RWPE2 (cell line): ENCODE measurements around the gene FMN1.

Experiments
- ATAC-seq: fragments of 200-7000 bp; cut with Tn5 transposase; 3 replicates; pipeline ENCODE4 v1.9.1; 2021; ENCODE audit warnings: low read depth
- DNase-seq: peaks from one replicate; pipeline ENCODE4 v3.0.0-alpha.2; 2020; ENCODE audit warnings: low spot score
- H3K27ac ChIP-seq: fragments of 450-650 bp; 2 replicates; pipeline ENCODE4 v1.5.1; 2017; ENCODE audit warnings: mild to moderate bottlenecking; ENCODE audit not compliant: poor library complexity, severe bottlenecking
- H3K27me3 ChIP-seq: fragments of 250-450 bp; sonication (Bioruptor Pico); 2 replicates; pipeline ENCODE4 v1.5.1; 2021; ENCODE audit warnings: mild to moderate bottlenecking, moderate library complexity; ENCODE audit not compliant: insufficient read depth, poor library complexity, severe bottlenecking
- H3K36me3 ChIP-seq: fragments of 250-450 bp; sonication (Bioruptor Pico); 2 replicates; pipeline ENCODE4 v1.5.1; 2020; ENCODE audit warnings: low read depth, mild to moderate bottlenecking, moderate library complexity
- H3K4me1 ChIP-seq: fragments of 250-450 bp; sonication (Bioruptor Pico); 2 replicates; pipeline ENCODE4 v1.5.1; 2021; ENCODE audit warnings: mild to moderate bottlenecking, moderate library complexity; ENCODE audit not compliant: insufficient read depth, poor library complexity, severe bottlenecking
- H3K4me3 ChIP-seq: fragments of 250-450 bp; sonication (Bioruptor Pico); 2 replicates; pipeline ENCODE4 v1.5.1; 2021; ENCODE audit warnings: mild to moderate bottlenecking, moderate library complexity; ENCODE audit not compliant: severe bottlenecking
- H3K9me3 ChIP-seq: fragments of 250-450 bp; sonication (Bioruptor Pico); 2 replicates; pipeline ENCODE4 v1.5.1; 2021; ENCODE audit warnings: mild to moderate bottlenecking, moderate library complexity; ENCODE audit not compliant: severe bottlenecking
- CTCF ChIP-seq: fragments of 450-650 bp; IDR thresholded peaks from one replicate; pipeline ENCODE4 v1.5.1; 2017; ENCODE audit warnings: mild to moderate bottlenecking, moderate library complexity; ENCODE audit not compliant: poor library complexity, severe bottlenecking

FMN1 gene

GRCh38 chr15:33194704-33195670, at the start of gene FMN1:
TSS of gene FMN1 (minus strand) at chr15:33194714. CDS start at chr15:33154914, 39,800 bp downstream.
- Histone ChIP-seq H3K27ac (no peak within 1 kb of the TSS), H3K4me1 (no peaks in the 10 kb centered on the region), H3K36me3 (no peaks in the 10 kb centered on the region), H3K4me3 (peak within 1 kb of the TSS; percentile 39), H3K9me3 (no peaks in the 10 kb centered on the region), H3K27me3 (no peaks in the 10 kb centered on the region)
- ATAC-seq (peak; percentile 100), DNase-seq (peak; percentile 96)
- TF ChIP-seq CTCF, result no peak

- Histone ChIP-seq H3K27ac (peak overlapping the region; percentile 83), H3K27me3 (no peaks in the 10 kb centered on the region), H3K4me1 (peaks cover 33% of the 10 kb centered on the region), H3K36me3 (no peaks in the 10 kb centered on the region), H3K4me3 (no peak overlapping the region), H3K9me3 (no peaks in the 10 kb centered on the region)
- no peak for DNase-seq
- ATAC-seq, result peak; percentile 73
- TF ChIP-seq CTCF, result no peak
These were observed 49.4 kb upstream of the FMN1 start for GRCh38 chr15:33243869-33244268.

- TF ChIP-seq CTCF, result no peak
- peak; percentile 54; the same call in 2 of the 3 replicates for ATAC-seq
- Histone ChIP-seq H3K36me3 (no peaks in the 10 kb centered on the region), H3K27me3 (no peaks in the 10 kb centered on the region), H3K4me1 (peaks cover 33% of the 10 kb centered on the region), H3K27ac (peak overlapping the region; percentile 83), H3K9me3 (no peaks in the 10 kb centered on the region), H3K4me3 (no peak overlapping the region)
- DNase-seq, result no peak
These were observed 48.9 kb upstream of the FMN1 start for GRCh38 chr15:33243393-33243792.

- Histone ChIP-seq H3K27me3 (no peaks in the 10 kb centered on the region), H3K27ac (peak overlapping the region; percentile 83), H3K4me3 (no peak overlapping the region), H3K36me3 (no peaks in the 10 kb centered on the region), H3K9me3 (no peaks in the 10 kb centered on the region), H3K4me1 (peaks cover 33% of the 10 kb centered on the region)
- DNase-seq, result no peak
- TF ChIP-seq CTCF, result peak; percentile 77
- ATAC-seq, result peak; percentile 28
These were observed 48.2 kb upstream of the FMN1 start for GRCh38 chr15:33242669-33243191.
